Keratinocyte (primary cell): ENCODE data around the gene TJP3. TPM values are rescaled to one million over a fixed set of nuclear protein-coding genes. Genes with fewer than 3 reads are reported as not detected.

ENCODE experiments used
- DNase-seq: peaks from one replicate; pipeline ENCODE4 v3.0.0-alpha.2; 2011; ENCODE audit warnings: low read depth, missing footprints, low spot score
- FAIRE-seq: peaks from 2 replicates; lab custom pipeline; 2011; peaks lifted over from hg19 to GRCh38; lab: Jason Lieb, UNC
- H2AFZ ChIP-seq: 2 replicates; pipeline ENCODE4 v1.6.0; 2012; ENCODE audit warnings: low read length, control low read depth, inconsistent platforms; ENCODE audit not compliant: control insufficient read depth
- H3K27ac ChIP-seq: 2 replicates; pipeline ENCODE4 v1.5.1; 2011; ENCODE audit warnings: low read length; ENCODE audit not compliant: control insufficient read depth, insufficient read depth
- H3K27me3 ChIP-seq: 3 replicates; pipeline ENCODE4 v1.6.0; 2011; ENCODE audit warnings: low read length; ENCODE audit not compliant: control insufficient read depth, insufficient read depth; ENCODE audit errors: extremely low read depth
- H3K36me3 ChIP-seq, 2 experiments: 2 replicates in 1 of 2; 3 replicates in 1 of 2; pipeline ENCODE4 v1.5.1; 2011; ENCODE audit warnings: low read length in 2 of 2, mild to moderate bottlenecking in 1 of 2; ENCODE audit not compliant: control insufficient read depth in 2 of 2, insufficient read depth in 2 of 2; ENCODE audit errors: extremely low read depth in 1 of 2
- H3K4me1 ChIP-seq: 3 replicates; pipeline ENCODE4 v1.5.1; 2011; ENCODE audit warnings: low read length; ENCODE audit not compliant: control insufficient read depth, insufficient read depth; ENCODE audit errors: extremely low read depth
- H3K4me2 ChIP-seq: 3 replicates; pipeline ENCODE4 v1.6.0; 2011; ENCODE audit warnings: low read depth, low read length; ENCODE audit not compliant: control insufficient read depth, insufficient read depth; ENCODE audit errors: extremely low read depth
- H3K4me3 ChIP-seq, 3 experiments: fragments of 200-600 bp in 1 of 3; sonication (generic) in 1 of 3; 2 replicates in 2 of 3; 3 replicates in 1 of 3; pipeline ENCODE4 v1.5.1; 2011 to 2016; ENCODE audit warnings: low read length in 3 of 3, mild to moderate bottlenecking in 3 of 3, control low read depth in 2 of 3, inconsistent platforms in 1 of 3, low read depth in 1 of 3, mixed read lengths in 1 of 3, mixed run types in 1 of 3, moderate library complexity in 1 of 3; ENCODE audit not compliant: control insufficient read depth in 2 of 3, insufficient read depth in 2 of 3; ENCODE audit errors: extremely low read depth in 1 of 3
- H3K79me2 ChIP-seq: 2 replicates; pipeline ENCODE4 v1.6.0; 2012; ENCODE audit warnings: low read length; ENCODE audit not compliant: control insufficient read depth, insufficient read depth
- H3K9ac ChIP-seq: 3 replicates; pipeline ENCODE4 v1.6.0; 2011; ENCODE audit warnings: low read length; ENCODE audit not compliant: control insufficient read depth, insufficient read depth; ENCODE audit errors: extremely low read depth
- H3K9me1 ChIP-seq: 3 replicates; pipeline ENCODE4 v1.6.0; 2011; ENCODE audit warnings: low read length; ENCODE audit not compliant: control insufficient read depth, insufficient read depth; ENCODE audit errors: extremely low read depth
- H3K9me3 ChIP-seq: 2 replicates; pipeline ENCODE4 v1.5.1; 2012; ENCODE audit warnings: low read depth, low read length; ENCODE audit not compliant: control insufficient read depth
- H4K20me1 ChIP-seq: 3 replicates; pipeline ENCODE4 v1.6.0; 2011; ENCODE audit warnings: low read length; ENCODE audit not compliant: control insufficient read depth, insufficient read depth; ENCODE audit errors: extremely low read depth
- CTCF ChIP-seq, 3 experiments: IDR thresholded peaks in 1 of 3; conservative IDR thresholded peaks in 1 of 3; optimal IDR thresholded peaks in 1 of 3; 2 replicates in 2 of 3; 3 replicates in 1 of 3; pipeline versions ENCODE3 to v1.5.1; 2011; ENCODE audit warnings: low read length in 3 of 3, mild to moderate bottlenecking in 3 of 3, moderate library complexity in 2 of 3, control low read depth in 1 of 3, inconsistent platforms in 1 of 3; ENCODE audit not compliant: insufficient read depth in 2 of 3; ENCODE audit errors: extremely low read depth in 1 of 3
- EZH2 ChIP-seq: IDR thresholded peaks from one replicate; pipeline ENCODE4 v1.6.1; 2012; ENCODE audit warnings: inconsistent platforms, mild to moderate bottlenecking, low read length, moderate library complexity
- dilution Hi-C: fragments of 300-500 bp; cut with MboI; formaldehyde crosslinking; loops from one replicate; pipeline ENCODE4 v1.7.0; 2020; ENCODE audit warnings: low sequenced_read_pairs; ENCODE audit not compliant: extremely low pct_ligation_motif_present
- polyA plus RNA-seq, 5 experiments: library from polyadenylated mRNA; depleted of rRNA in 3 of 5; stranded (reverse) in 3 of 5; stranded (forward) in 1 of 5; unstranded in 1 of 5; fragments of >200 nt; gene quantifications; 1 replicate in 1 of 5; 2 replicates in 3 of 5; 3 replicates in 1 of 5; pipeline versions ENCODE4 v1.2.1 to v1.2.3, GENCODE V29; 2011 to 2012; ENCODE audit warnings: missing spikeins in 2 of 5, low read depth in 1 of 5, low replicate concordance in 1 of 5

Gene TJP3
- polyA plus RNA-seq, 1 donor (not counting 4 experiments of a cell fraction or from before 2014, with no cell fraction given) = 0.08 TPM

GRCh38 chr19:3700242-3701032 is 7.7 kb upstream of the TJP3 start, which contains the start of gene PIP5K1C:
PIP5K1C (minus strand) TSS chr19:3700468; CDS start chr19:3700390, 78 bp downstream.
- H3K27me3 ChIP-seq = no peaks in the 10 kb centered on the region
- H2AFZ ChIP-seq = peak within 1 kb of the TSS; percentile 66
- H3K4me1 ChIP-seq = peaks cover 3% of the 10 kb centered on the region
- H3K36me3 ChIP-seq = no peaks in the 10 kb centered on the region
- FAIRE-seq = peak; percentile 44
- peak within 1 kb of the TSS; percentile 95 for H3K4me2 ChIP-seq
- H3K4me3 ChIP-seq = peak within 1 kb of the TSS; percentile 73 to 83 (median 74)
- H3K9me3 ChIP-seq = no peaks in the 10 kb centered on the region
- no peak for TF ChIP-seq EZH2
- peak; percentile 61 to 86 (median 75) for TF ChIP-seq CTCF (optimal IDR thresholded peaks at IDR 0.05 in 1 of 3, IDR thresholded peaks at IDR 0.05 in 1 of 3, conservative IDR thresholded peaks at IDR 0.05 in 1 of 3; ENCODE audit: extremely low read depth in 1 of 3, insufficient read depth in 2 of 3, low read length in 3 of 3)
- H3K27ac ChIP-seq = peak within 1 kb of the TSS; percentile 31
- H3K79me2 ChIP-seq = peaks cover 31% of the 10 kb centered on the region
- H4K20me1 ChIP-seq = peaks cover 3% of the 10 kb centered on the region
- H3K9me1 ChIP-seq = no peaks in the 10 kb centered on the region
- peak within 1 kb of the TSS; percentile 80 for H3K9ac ChIP-seq
- dilution Hi-C loops = no loop called here
- peak; percentile 54 for DNase-seq

GRCh38 chr19:3701200-3701599 is 7.0 kb upstream of the TJP3 start:
- Histone ChIP-seq H3K27me3 (no peaks in the 10 kb centered on the region), H3K9me1 (no peaks in the 10 kb centered on the region), H2AFZ (no peak overlapping the region), H3K9ac (no peak overlapping the region), H3K27ac (no peak overlapping the region), H3K4me2 (no peak overlapping the region), H3K4me3 (no peak overlapping the region), H3K9me3 (no peaks in the 10 kb centered on the region), H4K20me1 (peaks cover under 1% of the 10 kb centered on the region), H3K36me3 (no peaks in the 10 kb centered on the region), H3K4me1 (peaks cover 3% of the 10 kb centered on the region), H3K79me2 (peaks cover 29% of the 10 kb centered on the region)
- dilution Hi-C loops = no loop called here
- no peak for TF ChIP-seq CTCF (optimal IDR thresholded peaks at IDR 0.05 in 1 of 3, IDR thresholded peaks at IDR 0.05 in 1 of 3, conservative IDR thresholded peaks at IDR 0.05 in 1 of 3; ENCODE audit: extremely low read depth in 1 of 3, insufficient read depth in 2 of 3, low read length in 3 of 3)
- DNase-seq (no peak), FAIRE-seq (peak; percentile 69)
